Measurements from ENCODE around the gene VCL. TPM values are rescaled to one million over a fixed set of nuclear protein-coding genes. Genes with fewer than 3 reads are reported as not detected.

The VCL gene
- total RNA-seq, 1 experiment from 2014 or later, result 106 TPM

DNA sequence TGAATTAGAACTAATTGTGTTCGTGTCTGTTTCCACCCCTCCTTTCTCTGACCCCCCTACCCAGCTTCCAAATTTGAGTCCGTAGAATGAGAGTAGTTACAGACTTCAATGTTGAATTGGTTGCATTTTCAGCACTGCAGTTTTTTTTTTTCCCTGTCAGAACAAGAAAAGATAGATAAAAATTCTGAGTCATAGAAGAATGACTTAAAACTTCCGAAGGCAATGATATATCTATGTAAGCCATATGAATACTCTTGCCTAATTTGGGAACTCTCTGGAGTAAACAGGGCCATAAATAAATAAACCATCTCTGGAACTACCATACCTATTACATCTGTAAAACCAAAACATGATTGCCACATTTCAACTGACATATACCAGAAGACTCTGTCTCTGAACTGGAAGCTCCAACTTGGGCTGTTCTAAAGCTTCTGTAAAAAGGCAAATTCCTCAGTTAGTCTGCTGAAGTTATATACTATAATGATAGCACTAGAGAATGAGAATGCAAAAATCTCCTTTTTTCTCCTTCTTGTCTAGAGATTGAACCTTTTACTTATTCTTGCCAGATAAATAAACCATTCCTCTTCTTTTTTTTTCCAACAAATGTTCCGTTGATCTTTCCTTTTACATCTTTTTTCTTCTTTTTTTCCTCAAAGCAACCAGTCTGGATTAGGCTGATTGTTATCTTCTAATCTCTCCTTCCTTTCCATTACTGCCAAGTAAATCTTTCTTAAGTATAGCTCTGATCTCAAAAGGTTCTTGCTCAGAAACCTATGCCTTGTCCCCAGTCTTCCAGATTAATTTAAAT, 23.5 kb downstream of the VCL start:
- no peak for TF ChIP-seq CBX3 (IDR thresholded peaks at IDR 0.05; ENCODE audit: low read depth)
- no peak for TF ChIP-seq POLR2A (IDR thresholded peaks at IDR 0.05; ENCODE audit: borderline replicate concordance, extremely low read depth, insufficient read depth, insufficient read length)
- no peak for TF ChIP-seq TCF7L2 (IDR thresholded peaks at IDR 0.05; ENCODE audit: borderline replicate concordance, extremely low read depth, insufficient read depth, insufficient read length)
- TF ChIP-seq CEBPB (IDR thresholded peaks at IDR 0.05; ENCODE audit: low read depth), result no peak
- H3K79me2 ChIP-seq (ENCODE audit: insufficient read depth, low read length), result peaks cover 90% of the 10 kb centered on the region
- intact Hi-C loops (cut with micrococcal nuclease), result no loop called here
- H3K27me3 ChIP-seq (ENCODE audit: insufficient read depth, low read length), result no peaks in the 10 kb centered on the region
- ChIA-PET POLR2A (interaction anchor here (1.5 kb wide), 1 partner anchor 23 kb away, joined by 5 read pairs; the partner anchor contains the start of gene VCL), RAD21 (ENCODE audit: low non-redundant PET in 1 of 2, low total read pairs in 2 of 2, uncharacterized antibody in 2 of 2, unreplicated experiment in 2 of 2) (no interaction called here), CTCF (interaction anchor here (1.7 kb wide), 1 partner anchor 14 kb away, joined by 4 read pairs; no protein-coding TSS in a partner anchor)
- DNase-seq (ENCODE audit: low read depth, low spot score), result no peak
- BruUV-seq (replicated peaks), result no TSS peak
- no peak for ATAC-seq
- H3K4me2 ChIP-seq (ENCODE audit: low read length), result no peak overlapping the region
- H3K9me2 ChIP-seq (ENCODE audit: insufficient read depth), result no peaks in the 10 kb centered on the region
- peaks cover 9 to 35% of the 10 kb centered on the region in 2 experiments; a peak in 3 of 4 replicates for H3K4me1 ChIP-seq (ENCODE audit: control insufficient read depth in 1 of 2, insufficient read depth in 2 of 2, low read length in 2 of 2)
- no peak overlapping the region for H3K9ac ChIP-seq (ENCODE audit: low read length)
- H3K27ac ChIP-seq (ENCODE audit: low read depth, low read length), result no peak overlapping the region
- H4K20me1 ChIP-seq (ENCODE audit: insufficient read depth), result 0 out of 2 replicates have a peak, but pooled peaks cover 6% of the 10 kb centered on the region
- no peak overlapping the region for H2AFZ ChIP-seq (ENCODE audit: low read depth, low read length, poor library complexity, severe bottlenecking)
- no peak overlapping the region for H3K4me3 ChIP-seq (replicated peaks in 1 of 2; ENCODE audit: low read depth in 1 of 2, low read length in 2 of 2)
- peaks cover 0 to 8% of the 10 kb centered on the region in 2 experiments; a peak in 1 of 4 replicates for H3K36me3 ChIP-seq (ENCODE audit: control insufficient read depth in 1 of 2, insufficient read depth in 2 of 2, low read length in 2 of 2)
- H3K9me3 ChIP-seq (ENCODE audit: control insufficient read depth in 1 of 2, insufficient read depth in 1 of 2, low read depth in 1 of 2, low read length in 2 of 2), result no peaks in the 10 kb centered on the region

DNA sequence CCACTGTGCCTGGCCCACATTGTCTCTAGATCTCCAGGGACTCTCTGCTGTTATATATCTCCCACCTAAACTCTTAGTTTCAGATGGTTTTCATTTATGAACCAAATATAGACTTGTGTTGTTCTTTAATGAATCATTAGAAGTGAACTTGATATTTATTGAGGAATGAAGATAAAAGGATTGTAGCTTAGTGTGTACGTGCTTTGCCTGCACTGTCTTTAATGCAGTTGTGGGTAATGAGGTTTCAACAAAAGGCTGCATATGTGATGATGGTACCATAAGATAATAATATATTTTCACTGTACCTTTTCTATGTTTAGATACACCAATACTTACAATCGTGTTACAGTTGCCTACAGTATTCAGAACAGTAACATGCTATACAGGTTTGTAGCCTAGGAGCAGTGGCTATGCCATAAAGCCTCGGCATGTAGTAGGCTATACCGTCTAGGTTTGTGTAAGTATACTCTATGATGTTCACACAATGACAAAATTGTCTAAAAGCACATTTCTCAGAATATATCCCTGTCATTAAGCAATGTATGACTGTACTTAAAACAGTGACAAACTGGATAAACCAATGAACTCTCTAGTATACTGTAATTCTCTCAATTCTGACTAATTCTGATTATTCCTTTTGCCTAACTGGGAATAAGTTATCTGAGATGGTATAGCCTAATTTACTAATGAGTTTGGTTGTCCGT, 25.2 kb downstream of the VCL start:
- BruUV-seq (replicated peaks), result no TSS peak
- H3K36me3 ChIP-seq (ENCODE audit: control insufficient read depth in 1 of 2, insufficient read depth in 2 of 2, low read length in 2 of 2), result peaks cover 0 to 8% of the 10 kb centered on the region in 2 experiments; a peak in 1 of 4 replicates
- ChIA-PET RAD21 (ENCODE audit: low non-redundant PET in 1 of 2, low total read pairs in 2 of 2, uncharacterized antibody in 2 of 2, unreplicated experiment in 2 of 2) (no interaction called here), CTCF (interaction anchor here (1.7 kb wide), 1 partner anchor 12 kb away, joined by 4 read pairs; no protein-coding TSS in a partner anchor), POLR2A (no interaction called here)
- H3K27me3 ChIP-seq (ENCODE audit: insufficient read depth, low read length), result no peaks in the 10 kb centered on the region
- no peaks in the 10 kb centered on the region for H3K9me2 ChIP-seq (ENCODE audit: insufficient read depth)
- intact Hi-C loops (cut with micrococcal nuclease), result no loop called here
- H3K4me1 ChIP-seq (ENCODE audit: control insufficient read depth in 1 of 2, insufficient read depth in 2 of 2, low read length in 2 of 2), result peaks cover 20 to 51% of the 10 kb centered on the region in 2 experiments
- H4K20me1 ChIP-seq (ENCODE audit: insufficient read depth), result 0 out of 2 replicates have a peak, but pooled peaks cover 6% of the 10 kb centered on the region
- H3K79me2 ChIP-seq (ENCODE audit: insufficient read depth, low read length), result peaks cover 94% of the 10 kb centered on the region
- H3K9me3 ChIP-seq (ENCODE audit: control insufficient read depth in 1 of 2, insufficient read depth in 1 of 2, low read depth in 1 of 2, low read length in 2 of 2), result no peaks in the 10 kb centered on the region
- ATAC-seq (no peak), DNase-seq (ENCODE audit: low read depth, low spot score) (no peak)
- no peak overlapping the region for H2AFZ ChIP-seq (ENCODE audit: low read depth, low read length, poor library complexity, severe bottlenecking)
- no peak overlapping the region for H3K4me2 ChIP-seq (ENCODE audit: low read length)
- H3K27ac ChIP-seq (ENCODE audit: low read depth, low read length), result no peak overlapping the region
- H3K4me3 ChIP-seq (replicated peaks in 1 of 2; ENCODE audit: low read depth in 1 of 2, low read length in 2 of 2), result no peak overlapping the region
- no peak overlapping the region for H3K9ac ChIP-seq (ENCODE audit: low read length)
- no peak for TF ChIP-seq SRF (IDR thresholded peaks at IDR 0.05; ENCODE audit: low read depth)
- TF ChIP-seq SIN3A (IDR thresholded peaks at IDR 0.05; ENCODE audit: low read depth), result no peak
- TF ChIP-seq TCF7L2 (IDR thresholded peaks at IDR 0.05; ENCODE audit: borderline replicate concordance, extremely low read depth, insufficient read depth, insufficient read length), result no peak
- no peak for TF ChIP-seq EZH2 (IDR thresholded peaks at IDR 0.05)
- TF ChIP-seq, protein P1, sequence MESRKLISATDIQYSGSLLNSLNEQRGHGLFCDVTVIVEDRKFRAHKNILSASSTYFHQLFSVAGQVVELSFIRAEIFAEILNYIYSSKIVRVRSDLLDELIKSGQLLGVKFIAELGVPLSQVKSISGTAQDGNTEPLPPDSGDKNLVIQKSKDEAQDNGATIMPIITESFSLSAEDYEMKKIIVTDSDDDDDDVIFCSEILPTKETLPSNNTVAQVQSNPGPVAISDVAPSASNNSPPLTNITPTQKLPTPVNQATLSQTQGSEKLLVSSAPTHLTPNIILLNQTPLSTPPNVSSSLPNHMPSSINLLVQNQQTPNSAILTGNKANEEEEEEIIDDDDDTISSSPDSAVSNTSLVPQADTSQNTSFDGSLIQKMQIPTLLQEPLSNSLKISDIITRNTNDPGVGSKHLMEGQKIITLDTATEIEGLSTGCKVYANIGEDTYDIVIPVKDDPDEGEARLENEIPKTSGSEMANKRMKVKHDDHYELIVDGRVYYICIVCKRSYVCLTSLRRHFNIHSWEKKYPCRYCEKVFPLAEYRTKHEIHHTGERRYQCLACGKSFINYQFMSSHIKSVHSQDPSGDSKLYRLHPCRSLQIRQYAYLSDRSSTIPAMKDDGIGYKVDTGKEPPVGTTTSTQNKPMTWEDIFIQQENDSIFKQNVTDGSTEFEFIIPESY (IDR thresholded peaks at IDR 0.05; ENCODE audit: extremely low read depth, insufficient replicate concordance, low read length), result no peak
- TF ChIP-seq SP1 (IDR thresholded peaks at IDR 0.05; ENCODE audit: low read depth), result no peak
- TF ChIP-seq FOSL1 (IDR thresholded peaks at IDR 0.05; ENCODE audit: low read depth), result no peak
- TF ChIP-seq EGR1 (IDR thresholded peaks at IDR 0.05; ENCODE audit: low read depth), result no peak
- TF ChIP-seq CEBPB (IDR thresholded peaks at IDR 0.05; ENCODE audit: low read depth), result no peak
- TF ChIP-seq, protein P2, sequence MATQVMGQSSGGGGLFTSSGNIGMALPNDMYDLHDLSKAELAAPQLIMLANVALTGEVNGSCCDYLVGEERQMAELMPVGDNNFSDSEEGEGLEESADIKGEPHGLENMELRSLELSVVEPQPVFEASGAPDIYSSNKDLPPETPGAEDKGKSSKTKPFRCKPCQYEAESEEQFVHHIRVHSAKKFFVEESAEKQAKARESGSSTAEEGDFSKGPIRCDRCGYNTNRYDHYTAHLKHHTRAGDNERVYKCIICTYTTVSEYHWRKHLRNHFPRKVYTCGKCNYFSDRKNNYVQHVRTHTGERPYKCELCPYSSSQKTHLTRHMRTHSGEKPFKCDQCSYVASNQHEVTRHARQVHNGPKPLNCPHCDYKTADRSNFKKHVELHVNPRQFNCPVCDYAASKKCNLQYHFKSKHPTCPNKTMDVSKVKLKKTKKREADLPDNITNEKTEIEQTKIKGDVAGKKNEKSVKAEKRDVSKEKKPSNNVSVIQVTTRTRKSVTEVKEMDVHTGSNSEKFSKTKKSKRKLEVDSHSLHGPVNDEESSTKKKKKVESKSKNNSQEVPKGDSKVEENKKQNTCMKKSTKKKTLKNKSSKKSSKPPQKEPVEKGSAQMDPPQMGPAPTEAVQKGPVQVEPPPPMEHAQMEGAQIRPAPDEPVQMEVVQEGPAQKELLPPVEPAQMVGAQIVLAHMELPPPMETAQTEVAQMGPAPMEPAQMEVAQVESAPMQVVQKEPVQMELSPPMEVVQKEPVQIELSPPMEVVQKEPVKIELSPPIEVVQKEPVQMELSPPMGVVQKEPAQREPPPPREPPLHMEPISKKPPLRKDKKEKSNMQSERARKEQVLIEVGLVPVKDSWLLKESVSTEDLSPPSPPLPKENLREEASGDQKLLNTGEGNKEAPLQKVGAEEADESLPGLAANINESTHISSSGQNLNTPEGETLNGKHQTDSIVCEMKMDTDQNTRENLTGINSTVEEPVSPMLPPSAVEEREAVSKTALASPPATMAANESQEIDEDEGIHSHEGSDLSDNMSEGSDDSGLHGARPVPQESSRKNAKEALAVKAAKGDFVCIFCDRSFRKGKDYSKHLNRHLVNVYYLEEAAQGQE (IDR thresholded peaks at IDR 0.05; ENCODE audit: low read depth), result no peak
- TF ChIP-seq ZFX (IDR thresholded peaks at IDR 0.05), result no peak

Data from HCT116 (cell line).